NCI-H524 (cell line): Measurements from ENCODE around the gene NOL4.
"Not testable (repeated sequence)": the region's sequence is repeated elsewhere in the genome, so short reads cannot be mapped to it uniquely, and the experiment has no call there.

ENCODE experiments used
- DNase-seq, 2 experiments: peaks; one replicate each; lab custom pipeline; 2025; lab: John Stamatoyannopoulos, UW

The NOL4 gene

GRCh38 chr18:34224423-34225217 is at the start of gene NOL4:
NOL4 (minus strand) TSS chr18:34224913; CDS start chr18:34223253, 1,660 bp downstream.
- DNase-seq = peak; percentile 97 to 98

GRCh38 chr18:34266029-34266428 is 41.3 kb upstream of the NOL4 start:
- DNase-seq = not testable (repeated sequence)

- DNase-seq = no peak
These were observed 37.4 kb upstream of the NOL4 start for GRCh38 chr18:34261865-34262780.

- no peak for DNase-seq
These were observed 33.5 kb upstream of the NOL4 start for GRCh38 chr18:34258176-34258575.

- no peak for DNase-seq
These were observed 27.2 kb upstream of the NOL4 start for GRCh38 chr18:34251919-34252318.

GRCh38 chr18:34248727-34249126 is 24.0 kb upstream of the NOL4 start:
- no peak for DNase-seq

GRCh38 chr18:34242739-34243138 is 18.0 kb upstream of the NOL4 start:
- no peak for DNase-seq

GRCh38 chr18:34233781-34234388 is 9.2 kb upstream of the NOL4 start:
- DNase-seq = not testable (repeated sequence)

- no peak for DNase-seq
These were observed 473 bp upstream of the NOL4 start for GRCh38 chr18:34225218-34225553.

GRCh38 chr18:34223893-34224422 is 755 bp downstream of the NOL4 start:
- DNase-seq = peak in 1 of 2 experiments; percentile 38

GRCh38 chr18:34223164-34223892 is 1.4 kb downstream of the NOL4 start:
- DNase-seq = peak; percentile 53 to 69

GRCh38 chr18:34222307-34223163 is 2.2 kb downstream of the NOL4 start:
- DNase-seq = peak; percentile 54 to 72

GRCh38 chr18:34221971-34222306 is 2.8 kb downstream of the NOL4 start:
- peak; percentile 44 to 74 for DNase-seq

GRCh38 chr18:34220081-34220815 is 4.5 kb downstream of the NOL4 start:
- DNase-seq = peak; percentile 22 to 55

- DNase-seq = peak; percentile 78 to 89
These were observed 5.1 kb downstream of the NOL4 start for GRCh38 chr18:34219651-34220050.

GRCh38 chr18:34212511-34212910 is 12.2 kb downstream of the NOL4 start:
- DNase-seq = peak in 1 of 2 experiments; percentile 86

GRCh38 chr18:34207344-34207851 is 17.3 kb downstream of the NOL4 start:
- DNase-seq = no peak

- no peak for DNase-seq
These were observed 20.8 kb downstream of the NOL4 start for GRCh38 chr18:34203866-34204265.

- DNase-seq = no peak
These were observed 28.5 kb downstream of the NOL4 start for GRCh38 chr18:34196256-34196655.

GRCh38 chr18:34194239-34194638 is 30.5 kb downstream of the NOL4 start:
- no peak for DNase-seq
